ENCODE measurements around the gene ANKRD17. TPM values are rescaled to one million over a fixed set of nuclear protein-coding genes. Genes with fewer than 3 reads are reported as not detected.
"Not testable (repeated sequence)": the region's sequence is repeated elsewhere in the genome, so short reads cannot be mapped to it uniquely, and the experiment has no call there.

The ANKRD17 gene, protein sequence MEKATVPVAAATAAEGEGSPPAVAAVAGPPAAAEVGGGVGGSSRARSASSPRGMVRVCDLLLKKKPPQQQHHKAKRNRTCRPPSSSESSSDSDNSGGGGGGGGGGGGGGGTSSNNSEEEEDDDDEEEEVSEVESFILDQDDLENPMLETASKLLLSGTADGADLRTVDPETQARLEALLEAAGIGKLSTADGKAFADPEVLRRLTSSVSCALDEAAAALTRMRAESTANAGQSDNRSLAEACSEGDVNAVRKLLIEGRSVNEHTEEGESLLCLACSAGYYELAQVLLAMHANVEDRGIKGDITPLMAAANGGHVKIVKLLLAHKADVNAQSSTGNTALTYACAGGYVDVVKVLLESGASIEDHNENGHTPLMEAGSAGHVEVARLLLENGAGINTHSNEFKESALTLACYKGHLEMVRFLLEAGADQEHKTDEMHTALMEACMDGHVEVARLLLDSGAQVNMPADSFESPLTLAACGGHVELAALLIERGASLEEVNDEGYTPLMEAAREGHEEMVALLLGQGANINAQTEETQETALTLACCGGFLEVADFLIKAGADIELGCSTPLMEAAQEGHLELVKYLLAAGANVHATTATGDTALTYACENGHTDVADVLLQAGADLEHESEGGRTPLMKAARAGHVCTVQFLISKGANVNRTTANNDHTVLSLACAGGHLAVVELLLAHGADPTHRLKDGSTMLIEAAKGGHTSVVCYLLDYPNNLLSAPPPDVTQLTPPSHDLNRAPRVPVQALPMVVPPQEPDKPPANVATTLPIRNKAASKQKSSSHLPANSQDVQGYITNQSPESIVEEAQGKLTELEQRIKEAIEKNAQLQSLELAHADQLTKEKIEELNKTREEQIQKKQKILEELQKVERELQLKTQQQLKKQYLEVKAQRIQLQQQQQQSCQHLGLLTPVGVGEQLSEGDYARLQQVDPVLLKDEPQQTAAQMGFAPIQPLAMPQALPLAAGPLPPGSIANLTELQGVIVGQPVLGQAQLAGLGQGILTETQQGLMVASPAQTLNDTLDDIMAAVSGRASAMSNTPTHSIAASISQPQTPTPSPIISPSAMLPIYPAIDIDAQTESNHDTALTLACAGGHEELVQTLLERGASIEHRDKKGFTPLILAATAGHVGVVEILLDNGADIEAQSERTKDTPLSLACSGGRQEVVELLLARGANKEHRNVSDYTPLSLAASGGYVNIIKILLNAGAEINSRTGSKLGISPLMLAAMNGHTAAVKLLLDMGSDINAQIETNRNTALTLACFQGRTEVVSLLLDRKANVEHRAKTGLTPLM (N-terminal part only)
- total RNA-seq: 39.1 and 108 TPM in 2 replicates

DNA sequence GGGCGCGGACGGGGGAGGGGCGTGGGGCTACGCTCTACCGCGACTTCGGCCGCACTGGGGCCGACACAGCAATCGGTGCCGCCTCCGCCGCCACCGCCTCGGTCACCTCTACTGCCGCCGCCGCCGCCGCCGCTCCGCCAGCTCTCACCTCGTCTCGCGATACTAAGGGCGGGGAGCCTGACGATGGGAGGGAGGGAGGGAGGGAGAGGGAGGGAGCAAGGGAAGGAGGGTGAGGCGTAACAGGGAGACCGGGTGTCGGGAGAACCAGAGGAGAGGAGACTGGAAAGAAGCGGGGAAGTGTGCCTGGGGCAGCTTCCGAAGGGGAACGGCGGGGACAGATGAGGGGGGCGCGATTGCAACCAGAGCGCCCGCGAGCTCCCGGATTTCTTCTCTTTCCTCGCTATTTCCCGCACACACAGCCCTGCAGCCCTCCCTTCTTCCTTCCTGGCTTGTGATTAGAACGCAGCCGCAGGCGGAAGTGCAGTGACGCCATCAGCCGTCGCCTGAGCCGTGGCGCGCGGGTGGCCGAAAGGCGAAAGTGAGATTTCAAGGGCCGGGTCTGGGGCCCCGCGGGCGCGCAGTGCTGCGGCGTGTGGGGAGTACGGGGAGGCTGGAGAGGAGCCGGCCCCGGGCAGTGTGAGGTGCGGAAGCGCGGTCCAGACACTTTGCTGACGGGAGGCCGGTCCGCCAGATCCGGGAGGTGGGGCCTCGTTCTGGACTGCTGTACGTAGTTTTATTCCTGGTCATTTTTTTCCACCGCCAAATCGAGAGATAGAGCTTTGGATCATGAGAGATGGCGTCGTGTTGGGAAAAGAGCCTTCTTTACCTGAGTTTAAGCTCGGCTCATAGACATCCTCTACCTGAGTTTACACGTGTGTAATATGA, at the start of gene ANKRD17:
ANKRD17 (minus strand) TSS at position 113 of the 885 bp plus-strand sequence. CDS start 130 bp downstream, outside the sequence.
- DNase-seq (ENCODE audit: low read depth): peak; percentile 80

DNA sequence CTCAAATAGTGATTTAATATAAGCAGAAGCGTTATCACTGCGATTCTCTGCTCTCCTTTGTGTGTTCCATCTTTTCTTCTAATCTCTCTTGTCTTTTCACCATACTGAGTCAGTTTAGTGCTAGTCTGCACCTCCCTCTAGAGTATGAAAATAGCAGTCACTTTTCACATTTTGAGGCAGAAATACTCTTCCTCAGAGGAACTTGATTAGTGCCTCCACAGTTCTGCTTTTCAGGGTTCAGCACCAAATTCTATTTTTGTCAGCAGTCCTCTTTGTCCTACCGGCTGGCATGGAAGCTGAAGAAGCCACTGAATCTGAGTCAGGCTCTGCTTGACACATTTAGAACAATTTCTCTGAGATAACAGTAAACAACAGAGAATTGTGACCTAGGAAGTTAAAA, 49.7 kb upstream of the ANKRD17 start:
- DNase-seq (ENCODE audit: low read depth): peak; percentile 45

DNA sequence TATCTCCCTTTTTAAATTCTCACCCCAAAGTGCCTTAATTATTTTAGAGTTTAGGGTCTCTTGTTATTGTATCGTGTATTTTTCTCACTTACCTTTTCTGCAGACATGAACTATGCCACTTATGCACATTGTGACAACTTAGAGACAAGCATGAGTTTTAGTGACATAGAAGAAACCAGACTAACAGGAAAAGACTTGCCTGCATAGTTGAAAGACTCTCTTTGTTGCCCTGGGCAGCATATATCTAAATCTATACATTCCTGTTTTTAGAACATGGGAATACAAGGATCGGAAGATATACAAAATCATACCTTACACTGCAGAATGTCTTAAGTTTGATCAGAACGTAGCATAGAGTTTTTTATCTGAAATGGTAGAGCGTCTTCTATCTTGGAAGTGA, 45.1 kb upstream of the ANKRD17 start:
- DNase-seq (ENCODE audit: low read depth): no peak

DNA sequence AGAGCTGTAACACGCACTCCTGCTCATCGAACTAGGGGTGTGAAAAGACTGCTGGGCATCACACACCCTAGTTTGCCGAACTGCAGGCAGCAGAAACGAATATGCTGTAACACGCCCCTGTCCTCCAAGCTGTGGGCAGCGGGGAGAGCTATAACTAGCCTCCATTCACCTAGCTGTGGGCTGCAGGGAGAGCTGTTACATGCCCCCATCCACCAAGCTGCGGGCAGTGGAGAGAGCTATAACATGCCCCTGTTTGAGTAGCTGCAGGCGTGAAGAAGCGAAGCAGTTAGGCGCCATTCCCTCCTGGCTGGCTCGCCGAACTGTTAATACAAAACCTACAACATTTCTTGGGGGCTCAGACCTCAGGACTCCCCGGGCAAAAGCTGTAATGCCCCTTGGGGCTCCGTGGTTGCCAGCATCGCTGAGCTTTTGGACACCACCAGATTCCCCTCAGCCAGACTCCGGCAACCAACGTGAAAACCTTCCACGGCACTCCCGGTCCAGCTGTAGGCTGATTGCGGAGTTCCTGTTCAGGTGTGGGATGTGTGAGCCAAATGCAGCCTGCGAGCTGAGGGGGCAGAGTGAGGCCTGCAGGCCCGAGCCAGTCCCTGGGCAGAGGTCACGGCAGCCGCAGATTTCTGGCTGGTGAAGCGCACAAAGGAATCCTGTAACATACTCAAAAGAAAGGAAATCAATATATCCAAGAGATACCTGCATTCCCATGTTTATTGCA, 41.1 kb upstream of the ANKRD17 start:
- no peak for DNase-seq (ENCODE audit: low read depth)

DNA sequence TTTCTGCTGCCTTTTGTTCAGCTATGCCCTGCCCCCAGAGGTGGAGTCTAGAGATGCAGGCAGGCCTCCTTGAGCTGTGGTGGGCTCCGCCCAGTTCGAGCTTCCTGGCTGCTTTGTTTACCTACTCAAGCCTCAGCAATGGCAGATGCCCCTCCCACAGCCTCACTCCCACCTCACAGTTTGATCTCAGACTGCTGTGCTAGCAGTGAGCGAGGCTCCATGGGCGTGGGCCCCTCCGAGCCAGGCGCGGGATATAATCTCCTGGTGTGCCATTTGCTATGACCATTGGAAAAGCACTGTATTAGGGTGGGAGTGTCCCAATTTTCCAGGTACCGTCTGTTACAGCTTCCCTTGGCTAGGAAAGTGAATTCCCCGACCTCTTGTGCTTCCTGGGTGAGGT, 34.1 kb upstream of the ANKRD17 start:
- not testable (repeated sequence) for DNase-seq (ENCODE audit: low read depth)

DNA sequence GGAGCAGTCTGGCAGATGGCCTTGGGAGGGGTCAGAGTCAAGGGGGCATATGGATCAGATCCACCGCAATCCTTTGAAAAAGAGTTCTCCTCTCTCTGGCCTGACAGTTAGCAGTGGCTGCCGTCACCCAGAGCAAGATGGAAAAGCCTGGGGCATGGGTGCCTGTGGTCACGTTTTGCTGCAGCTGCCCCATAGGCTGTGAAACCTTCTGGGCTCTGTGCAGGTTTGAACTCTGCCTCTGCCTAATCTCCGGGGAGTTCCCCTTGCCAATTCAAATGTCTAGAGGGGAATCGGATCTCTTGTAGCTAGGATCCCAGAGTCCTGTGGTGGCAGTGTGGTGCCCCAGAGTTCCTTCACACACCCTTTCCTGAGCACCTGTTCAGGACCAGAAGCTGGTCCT, 23.4 kb upstream of the ANKRD17 start:
- DNase-seq (ENCODE audit: low read depth): no peak

DNA sequence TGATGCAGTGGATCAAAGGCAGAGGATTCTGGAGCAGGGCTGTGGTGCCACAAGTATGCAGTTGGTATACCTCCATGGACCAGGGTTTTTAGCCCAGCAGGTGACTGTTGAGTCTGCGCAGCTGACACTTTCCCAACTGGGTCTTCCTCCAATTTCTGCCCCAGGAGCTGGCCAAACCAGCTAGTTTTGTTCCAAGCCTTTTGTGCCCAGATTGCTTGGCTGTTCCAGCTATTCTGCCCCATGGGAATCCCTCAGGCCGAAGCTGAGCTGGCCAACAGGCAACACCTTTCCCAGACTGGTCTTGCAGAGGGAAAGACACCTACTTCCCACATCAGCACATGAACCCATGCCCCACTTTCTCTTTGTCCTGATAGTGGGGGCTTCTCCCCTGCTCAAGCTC, 22.8 kb upstream of the ANKRD17 start:
- DNase-seq (ENCODE audit: low read depth): no peak

DNA sequence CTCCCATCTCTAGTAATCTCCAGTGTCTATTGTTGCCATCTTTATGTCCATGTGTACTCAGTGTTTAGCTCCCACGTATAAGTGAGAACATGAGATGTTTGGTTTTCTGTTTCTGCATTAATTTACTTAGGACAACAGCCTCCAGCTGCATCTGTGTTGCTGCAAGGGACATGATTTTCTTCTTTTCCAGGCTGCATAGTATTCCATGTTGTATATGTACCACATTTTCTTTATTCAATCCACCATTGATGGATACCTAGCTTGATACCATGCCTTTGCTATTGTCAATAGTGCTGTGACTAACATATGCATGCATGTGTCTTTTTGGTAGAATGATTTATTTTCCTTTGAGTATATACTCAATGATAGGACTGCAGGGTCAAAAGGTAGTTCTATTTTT, 18.6 kb upstream of the ANKRD17 start:
- no peak for DNase-seq (ENCODE audit: low read depth)

DNA sequence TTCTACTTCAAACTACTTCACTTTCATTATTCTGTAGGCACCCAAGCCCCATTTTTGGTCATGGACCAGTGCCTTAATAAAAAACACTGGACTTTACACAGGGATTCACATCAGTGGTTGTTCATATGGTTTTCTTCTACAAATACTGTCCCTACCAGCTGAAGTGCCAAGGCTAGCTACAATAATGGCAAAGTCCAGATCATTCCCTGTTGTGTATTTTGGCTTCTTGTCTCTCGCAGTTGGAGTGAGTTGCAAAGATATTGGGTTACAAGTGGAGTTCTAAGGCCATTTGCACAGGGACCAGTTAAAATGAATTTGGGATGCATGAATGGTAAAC, 16.7 kb upstream of the ANKRD17 start:
- peak; percentile 37 for DNase-seq (ENCODE audit: low read depth)

DNA sequence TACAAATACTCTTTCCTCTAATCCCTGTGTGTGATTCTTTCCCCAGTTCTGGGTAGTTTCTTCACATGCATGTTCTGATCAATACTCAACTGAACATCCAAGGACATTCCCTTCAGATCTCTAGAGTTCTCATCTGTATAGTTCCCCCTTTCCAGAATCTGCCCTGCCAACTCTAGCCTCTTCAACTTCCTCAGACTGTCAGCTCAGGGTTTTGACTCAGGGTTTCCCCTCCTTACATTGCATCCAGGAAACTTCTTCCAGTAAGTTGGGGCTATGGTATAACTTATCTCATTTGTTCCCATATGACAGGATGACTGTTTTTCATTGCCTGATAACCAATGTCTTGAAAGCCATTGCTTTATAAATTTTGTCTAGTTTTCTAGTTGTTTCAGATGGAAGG, 14.2 kb upstream of the ANKRD17 start:
- DNase-seq (ENCODE audit: low read depth): no peak

DNA sequence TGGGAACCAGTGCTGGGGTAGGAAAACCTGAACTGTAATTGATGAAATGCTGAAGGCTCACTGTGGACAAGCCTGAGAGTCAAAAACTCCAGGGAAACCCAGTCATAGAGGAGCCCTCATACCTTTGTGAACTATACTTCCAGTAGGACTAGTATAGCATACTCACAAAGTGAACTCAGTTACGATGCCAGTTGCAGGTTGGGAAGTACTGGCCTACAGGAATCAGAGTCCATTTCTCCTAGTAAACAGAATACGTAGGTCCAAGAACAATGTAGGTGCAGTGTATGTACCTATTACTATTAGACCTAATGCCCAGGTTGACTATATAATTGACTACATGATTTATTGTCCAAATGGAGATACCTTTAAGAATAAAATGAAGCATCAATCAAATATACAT, 8.5 kb upstream of the ANKRD17 start:
- no peak for DNase-seq (ENCODE audit: low read depth)

DNA sequence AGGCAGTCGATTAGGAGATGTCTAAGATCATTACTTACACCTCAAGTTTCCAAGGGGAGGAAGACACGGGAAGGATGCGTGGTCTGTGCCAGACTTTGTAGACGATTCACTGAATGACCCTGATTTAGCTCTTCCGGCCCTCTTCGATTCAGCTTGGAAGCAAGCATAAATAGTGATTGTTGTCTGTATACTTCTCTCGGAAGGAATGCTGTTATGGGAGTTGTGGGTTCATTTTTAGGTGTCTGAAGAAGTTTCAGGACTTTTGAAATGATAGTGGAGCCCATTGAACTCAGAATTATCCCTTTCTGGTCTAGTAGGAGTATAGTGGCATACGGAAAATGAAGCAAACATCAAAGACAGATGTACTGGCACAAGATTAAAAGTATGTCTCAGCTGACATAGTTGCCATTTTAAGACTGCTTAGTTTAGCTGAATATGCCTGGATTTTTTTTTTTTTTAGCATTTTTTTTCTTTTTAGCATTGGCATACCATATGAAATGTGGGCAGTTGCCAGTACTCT, 1.0 kb upstream of the ANKRD17 start:
- no peak for DNase-seq (ENCODE audit: low read depth)

DNA sequence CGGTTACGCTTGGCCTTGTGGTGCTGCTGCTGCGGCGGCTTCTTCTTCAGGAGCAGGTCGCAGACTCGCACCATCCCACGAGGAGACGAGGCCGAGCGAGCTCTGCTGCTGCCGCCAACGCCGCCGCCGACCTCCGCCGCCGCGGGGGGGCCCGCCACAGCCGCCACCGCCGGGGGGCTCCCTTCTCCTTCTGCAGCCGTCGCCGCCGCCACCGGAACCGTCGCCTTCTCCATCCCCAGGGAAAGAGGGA, 237 bp downstream of the ANKRD17 start:
- DNase-seq (ENCODE audit: low read depth): no peak

DNA sequence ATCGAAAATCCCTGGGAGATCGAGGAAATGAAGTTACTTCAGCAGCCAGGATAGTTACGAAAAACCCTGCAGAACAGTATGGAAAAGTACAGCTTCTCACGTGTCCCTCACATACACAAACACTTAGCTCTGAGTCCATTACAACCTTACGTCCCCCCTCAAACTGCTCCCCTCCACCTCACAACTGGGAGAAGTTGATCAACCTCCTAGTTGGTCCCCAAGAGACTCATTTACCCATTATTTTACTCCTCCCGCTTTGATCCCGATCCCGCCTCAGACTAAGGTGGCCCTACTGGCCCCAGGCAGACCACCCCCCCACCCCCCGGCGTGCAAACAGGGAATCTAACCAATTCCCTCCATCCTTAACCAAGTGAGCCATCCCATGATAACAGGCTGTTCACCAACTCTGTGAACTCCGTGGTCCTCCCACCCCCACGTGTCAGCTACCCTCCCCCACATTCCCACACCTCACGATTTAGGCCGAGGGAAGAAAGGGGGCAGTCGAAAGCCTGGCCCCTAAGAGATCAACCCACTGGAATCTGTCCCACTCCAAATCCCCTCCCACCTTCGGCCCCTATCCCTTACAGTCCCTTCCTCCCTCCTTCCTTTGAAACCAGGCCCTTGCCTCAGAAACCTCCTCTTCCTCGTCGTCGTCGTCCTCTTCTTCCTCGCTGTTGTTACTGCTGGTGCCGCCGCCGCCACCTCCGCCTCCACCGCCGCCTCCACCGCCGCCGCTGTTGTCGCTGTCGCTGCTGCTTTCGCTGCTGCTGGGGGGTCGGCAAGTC, 755 bp downstream of the ANKRD17 start:
- peak; percentile 32 for DNase-seq (ENCODE audit: low read depth)

DNA sequence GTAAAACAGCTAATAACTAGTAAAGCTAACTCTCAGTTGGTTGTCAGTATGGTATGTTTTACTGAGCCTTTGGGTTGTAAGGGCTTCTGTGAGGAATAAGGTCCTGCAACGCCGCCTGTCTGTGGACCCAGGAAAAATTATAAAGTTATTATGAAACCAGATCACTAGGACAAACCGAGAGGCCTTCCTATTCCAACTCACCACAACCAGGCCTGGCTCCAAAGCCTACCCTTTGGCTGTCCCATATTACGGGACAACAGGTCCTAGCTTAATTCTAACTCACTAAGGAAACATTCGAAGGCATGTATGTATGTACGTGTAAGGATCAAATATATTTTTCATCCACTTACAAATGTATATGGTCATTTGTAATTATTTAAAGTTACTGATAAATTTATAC, 1.4 kb downstream of the ANKRD17 start:
- DNase-seq (ENCODE audit: low read depth): peak; percentile 84

DNA sequence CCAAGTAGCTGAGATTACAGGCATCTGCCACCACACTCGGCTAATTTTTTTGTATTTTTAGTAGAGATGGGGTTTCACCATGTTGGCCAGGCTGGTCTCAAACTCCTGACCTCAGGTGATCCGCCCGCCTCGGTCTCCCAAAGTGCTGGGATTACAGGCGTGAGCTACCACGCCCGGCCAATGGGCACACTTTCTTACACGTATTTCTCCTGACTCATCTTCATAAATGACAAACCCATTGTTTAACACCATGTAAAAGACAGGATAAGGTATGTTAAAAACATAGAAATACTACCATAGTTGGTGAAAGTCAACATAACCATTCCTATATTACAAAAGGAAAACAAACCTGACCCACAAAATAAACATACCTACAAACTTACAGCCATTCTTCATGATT, 2.8 kb downstream of the ANKRD17 start:
- not testable (repeated sequence) for DNase-seq (ENCODE audit: low read depth)

DNA sequence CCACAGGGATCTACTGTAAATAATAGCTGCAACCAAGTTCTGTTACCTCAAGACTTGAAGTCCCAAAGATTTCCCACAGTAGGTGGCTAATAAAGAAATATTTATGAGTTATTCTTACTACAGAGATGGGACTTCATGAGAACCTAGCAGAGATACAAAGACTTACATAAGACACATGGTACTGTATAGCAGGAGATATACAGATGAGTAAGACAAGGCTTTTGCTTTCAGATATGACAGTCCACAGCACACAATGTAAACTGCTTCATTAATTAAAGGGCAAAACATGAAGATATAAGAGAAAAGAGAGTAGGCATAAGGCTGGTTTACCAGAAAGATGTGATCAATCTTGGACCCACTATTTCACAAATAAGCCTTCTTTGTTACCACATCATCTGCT, 6.6 kb downstream of the ANKRD17 start:
- no peak for DNase-seq (ENCODE audit: low read depth)

DNA sequence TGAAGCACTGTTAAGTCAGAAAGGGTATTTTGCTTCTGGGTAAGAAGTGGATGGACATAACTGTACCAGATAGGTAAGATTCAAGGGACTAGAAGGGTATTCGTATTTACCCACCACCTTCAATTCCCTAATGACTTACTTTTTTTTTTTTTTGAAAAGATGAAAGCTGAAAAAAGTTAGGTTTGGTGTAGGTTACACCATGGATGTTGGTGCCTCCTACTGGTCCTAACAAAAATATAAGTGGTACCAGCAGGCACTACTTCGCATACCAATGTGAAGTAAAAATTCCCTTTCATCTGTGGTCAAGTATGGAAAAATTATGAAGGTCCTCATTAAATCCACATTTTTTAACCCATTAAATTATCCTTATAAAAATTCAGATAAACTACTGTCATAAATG, 7.2 kb downstream of the ANKRD17 start:
- DNase-seq (ENCODE audit: low read depth): no peak

DNA sequence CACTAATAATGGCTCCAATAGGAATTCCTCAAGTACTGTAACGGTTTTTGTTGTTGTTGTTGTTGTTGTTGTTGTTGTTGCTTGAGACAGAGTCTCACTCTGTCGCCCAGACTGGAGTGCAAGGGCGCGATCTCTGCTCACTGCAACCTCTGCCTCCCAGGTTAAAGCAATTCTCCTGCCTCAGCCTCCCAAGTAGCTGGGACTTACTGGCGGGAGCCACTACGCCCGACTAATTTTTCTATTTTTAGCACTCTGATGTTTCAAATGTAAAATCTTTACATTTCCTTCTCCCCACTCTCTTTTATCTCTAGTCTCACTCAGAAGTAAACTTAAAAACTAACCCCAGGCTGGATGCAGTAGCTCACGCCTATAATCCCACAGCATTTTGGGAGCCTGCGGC, 8.0 kb downstream of the ANKRD17 start:
- DNase-seq (ENCODE audit: low read depth): no peak

DNA sequence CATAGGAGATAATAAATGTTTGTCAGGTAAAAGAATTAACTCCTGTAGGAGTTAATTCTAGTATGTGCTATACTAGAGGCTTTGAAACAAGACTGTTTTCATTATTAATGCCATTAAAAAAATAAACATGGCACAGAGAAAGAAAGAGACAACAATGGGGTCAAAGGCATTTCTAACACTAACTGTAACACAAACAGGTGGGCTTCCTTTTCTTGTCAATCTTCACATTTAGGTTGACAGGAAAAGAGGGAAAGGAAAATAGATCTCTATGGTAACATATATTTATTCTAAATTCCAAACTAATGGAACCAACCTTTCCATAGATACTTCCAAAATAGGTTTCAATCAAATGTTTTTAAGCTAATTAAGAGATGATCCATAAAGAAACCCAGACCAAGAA, 9.8 kb downstream of the ANKRD17 start:
- no peak for DNase-seq (ENCODE audit: low read depth)

Measured in renal cortical epithelial cell (primary cell).